Fibroblast of pulmonary artery (primary cell): ENCODE data around the gene NARS2.
A peak's percentile ranks its signal among the peaks of the same experiment; 100 is the strongest.

Experiments
- DNase-seq: peaks from one replicate; pipeline ENCODE4 v3.0.0-alpha.2; 2010; ENCODE audit warnings: low read depth
- H3K4me3 ChIP-seq: replicated peaks from 2 replicates; pipeline ENCODE4 v1.5.1; 2011; ENCODE audit warnings: low read depth, mild to moderate bottlenecking, control low read depth, low read length, moderate library complexity
- TF ChIP-seq, protein P1 (sequence below): IDR thresholded peaks from 2 replicates; pipeline ENCODE4 v1.5.1; 2011; ENCODE audit warnings: mild to moderate bottlenecking, control low read depth, low read length, inconsistent platforms; ENCODE audit errors: missing control alignments

The NARS2 gene

DNA sequence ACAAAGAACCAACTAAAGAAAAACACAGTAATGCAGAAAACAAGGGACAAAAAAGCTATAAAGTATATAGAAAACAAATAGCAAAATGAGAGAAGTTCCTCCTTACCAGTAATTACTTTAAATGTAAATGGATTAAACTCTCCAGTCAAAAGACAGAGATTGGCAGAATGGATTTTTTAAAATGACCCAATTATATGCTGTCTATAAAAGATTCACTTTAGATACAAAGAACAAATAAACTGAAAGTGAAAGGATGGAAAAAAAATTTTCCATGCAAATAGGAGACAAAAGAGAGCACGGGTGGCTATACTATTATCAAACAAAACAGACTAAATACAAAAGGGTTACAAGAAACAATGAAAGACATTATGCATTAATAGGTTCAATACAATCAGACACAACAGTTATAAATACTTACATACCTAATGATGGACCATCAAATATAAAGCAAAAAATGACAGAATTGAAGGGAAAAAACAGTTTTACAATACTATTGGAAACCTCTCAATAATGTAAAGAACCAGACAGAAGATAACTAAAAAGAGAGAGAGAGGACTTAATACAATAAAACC lies 64.6 kb downstream of the NARS2 start:
- no peak overlapping the region for H3K4me3 ChIP-seq
- TF ChIP-seq, protein P1, sequence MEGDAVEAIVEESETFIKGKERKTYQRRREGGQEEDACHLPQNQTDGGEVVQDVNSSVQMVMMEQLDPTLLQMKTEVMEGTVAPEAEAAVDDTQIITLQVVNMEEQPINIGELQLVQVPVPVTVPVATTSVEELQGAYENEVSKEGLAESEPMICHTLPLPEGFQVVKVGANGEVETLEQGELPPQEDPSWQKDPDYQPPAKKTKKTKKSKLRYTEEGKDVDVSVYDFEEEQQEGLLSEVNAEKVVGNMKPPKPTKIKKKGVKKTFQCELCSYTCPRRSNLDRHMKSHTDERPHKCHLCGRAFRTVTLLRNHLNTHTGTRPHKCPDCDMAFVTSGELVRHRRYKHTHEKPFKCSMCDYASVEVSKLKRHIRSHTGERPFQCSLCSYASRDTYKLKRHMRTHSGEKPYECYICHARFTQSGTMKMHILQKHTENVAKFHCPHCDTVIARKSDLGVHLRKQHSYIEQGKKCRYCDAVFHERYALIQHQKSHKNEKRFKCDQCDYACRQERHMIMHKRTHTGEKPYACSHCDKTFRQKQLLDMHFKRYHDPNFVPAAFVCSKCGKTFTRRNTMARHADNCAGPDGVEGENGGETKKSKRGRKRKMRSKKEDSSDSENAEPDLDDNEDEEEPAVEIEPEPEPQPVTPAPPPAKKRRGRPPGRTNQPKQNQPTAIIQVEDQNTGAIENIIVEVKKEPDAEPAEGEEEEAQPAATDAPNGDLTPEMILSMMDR, result no peak
- no peak for DNase-seq

DNA sequence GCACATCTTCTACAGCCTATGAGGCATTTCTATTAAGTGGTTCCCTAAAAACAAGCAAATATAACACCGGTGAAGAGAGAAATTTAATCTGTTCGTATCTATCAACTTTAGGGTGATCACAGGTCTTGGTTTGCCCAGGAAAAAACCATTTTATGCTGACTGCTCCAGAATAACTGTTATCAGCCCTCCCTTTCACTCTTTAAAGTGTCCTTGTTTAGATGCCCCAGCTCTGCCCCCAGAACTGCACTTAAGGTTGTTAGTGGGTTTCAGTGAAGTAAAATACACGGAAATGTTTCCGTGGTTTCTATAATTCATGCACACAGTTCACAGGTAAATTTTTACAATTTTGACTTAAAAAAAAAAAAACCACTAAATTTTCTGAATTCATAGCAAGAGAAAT lies 70.0 kb downstream of the NARS2 start:
- no peak overlapping the region for H3K4me3 ChIP-seq
- TF ChIP-seq, protein P1, result no peak
- no peak for DNase-seq

DNA sequence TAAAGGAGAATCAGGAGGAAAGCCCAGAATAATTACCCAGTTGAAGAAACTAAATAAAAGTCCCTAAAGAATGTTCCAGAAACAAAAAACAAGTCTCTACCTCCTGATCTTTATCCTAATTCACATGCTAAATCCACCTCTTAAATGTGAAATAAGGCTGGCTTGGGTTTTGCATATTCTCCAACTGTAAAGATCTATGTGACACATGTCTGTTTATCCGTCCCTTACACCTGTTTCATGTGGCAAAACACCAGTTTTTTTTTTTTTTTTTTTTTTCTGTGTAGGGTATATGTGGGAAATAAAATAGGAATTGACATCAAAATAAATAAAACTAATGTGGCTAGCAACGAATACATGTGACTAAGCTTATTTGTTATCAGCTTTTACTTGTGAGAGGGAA lies 70.5 kb downstream of the NARS2 start:
- no peak for DNase-seq
- TF ChIP-seq, protein P1, result no peak
- H3K4me3 ChIP-seq, result no peak overlapping the region

GRCh38 chr11:78499971-78500370 lies 74.7 kb downstream of the NARS2 start:
- H3K4me3 ChIP-seq, result no peak overlapping the region
- TF ChIP-seq, protein P1, result no peak
- DNase-seq, result peak; percentile 5

GRCh38 chr11:78497293-78497692 lies 77.4 kb downstream of the NARS2 start:
- H3K4me3 ChIP-seq, result no peak overlapping the region
- no peak for DNase-seq
- TF ChIP-seq, protein P1, result no peak

DNA sequence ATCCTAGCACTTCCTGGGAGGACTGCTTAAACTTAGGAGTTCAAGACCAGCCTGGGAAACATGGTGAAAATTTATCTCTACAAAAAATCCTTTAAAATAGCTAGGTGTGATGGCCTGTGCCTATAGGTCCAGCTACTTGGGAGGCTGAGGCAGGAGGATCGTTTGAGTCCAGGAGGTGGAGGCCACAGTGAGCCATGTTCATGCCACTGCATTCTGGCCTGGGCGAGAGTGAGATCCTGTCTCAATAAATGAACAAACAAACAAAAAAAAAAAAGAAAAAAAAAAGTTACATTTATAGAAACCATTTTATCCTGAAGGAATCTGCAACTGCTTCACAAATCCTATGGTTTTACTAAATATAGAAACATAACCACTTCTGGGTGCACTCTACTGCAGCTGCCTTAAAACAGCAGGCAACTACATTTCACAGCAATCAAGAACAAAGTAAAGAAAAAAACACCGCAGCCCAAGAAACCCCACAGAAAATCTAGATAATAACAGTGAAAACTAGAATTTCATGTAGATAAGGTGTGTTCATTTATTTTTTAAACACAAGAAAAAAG lies 81.2 kb downstream of the NARS2 start:
- TF ChIP-seq, protein P1, result no peak
- DNase-seq, result no peak
- no peak overlapping the region for H3K4me3 ChIP-seq

DNA sequence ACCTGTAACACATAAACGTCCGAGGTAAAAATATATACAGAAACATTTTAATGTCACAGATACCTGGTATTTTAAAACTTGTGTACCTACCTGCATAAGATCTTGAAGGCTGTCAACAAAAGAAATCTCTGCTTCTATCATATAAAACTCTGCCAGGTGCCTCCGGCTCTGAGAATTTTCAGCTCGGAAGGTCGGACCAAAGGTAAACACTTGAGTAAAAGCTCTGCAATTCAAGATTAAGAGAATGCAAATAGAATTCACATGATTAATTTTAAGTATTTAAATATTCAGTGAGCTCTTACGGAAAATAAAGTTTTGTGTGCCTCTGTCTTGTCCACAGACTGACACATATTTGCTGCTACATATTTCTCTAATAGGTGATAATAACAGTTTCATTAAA lies 81.7 kb downstream of the NARS2 start:
- H3K4me3 ChIP-seq, result no peak overlapping the region
- TF ChIP-seq, protein P1, result no peak
- DNase-seq, result no peak
